Measurements from ENCODE around the gene SLAMF7. TPM values are rescaled to one million over a fixed set of nuclear protein-coding genes. Genes with fewer than 3 reads are reported as not detected.
A peak's percentile ranks its signal among the peaks of the same experiment; 100 is the strongest.

The SLAMF7 gene
- total and polyA plus RNA-seq, 5 experiments from 2014 or later = 3.8 to 102 (median 4.5) TPM

GRCh38 chr1:160761886-160762285 lies 22.8 kb downstream of the SLAMF7 start:
- Mint-ChIP-seq H3K9me3 (peaks cover 0 to 10% (median 0%) of the 10 kb centered on the region in 9 donors), H3K27me3 (no peaks in the 10 kb centered on the region), H3K4me3 (no peak overlapping the region), H3K27ac (no peak overlapping the region), H3K4me1 (peaks cover 4 to 15% (median 7%) of the 10 kb centered on the region in 4 donors), H3K36me3 (no peaks in the 10 kb centered on the region)
- POLR2A ChIA-PET = no interaction called here
- no peak for DNase-seq
- no peak for ATAC-seq

- Mint-ChIP-seq H3K4me1 (peaks cover 16 to 23% (median 21%) of the 10 kb centered on the region in 4 donors), H3K36me3 (no peaks in the 10 kb centered on the region), H3K27me3 (no peaks in the 10 kb centered on the region), H3K9me3 (peaks cover 0 to 10% (median 0%) of the 10 kb centered on the region in 9 donors), H3K4me3 (no peak overlapping the region), H3K27ac (no peak overlapping the region)
- ATAC-seq (no peak), DNase-seq (no peak)
- POLR2A ChIA-PET = interaction anchor here (0.5 kb wide), 1 partner anchor 206 kb away, joined by 4 read pairs; no protein-coding TSS in a partner anchor
Observed at GRCh38 chr1:160763993-160764392, 24.9 kb downstream of the SLAMF7 start.

- DNase-seq (peak in 1 of 10 donors; percentile 21), ATAC-seq (peak; percentile 35 to 50)
- no peaks in the 10 kb centered on the region for H3K27me3 Mint-ChIP-seq
- H3K9me3 Mint-ChIP-seq = no peaks in the 10 kb centered on the region
- peak overlapping the region; percentile 66 to 91 (median 82) for H3K4me3 Mint-ChIP-seq
- POLR2A ChIA-PET = interaction anchor here (0.6 to 1.7 kb wide), 16 partner anchors 12 to 398 kb away, joined by 3 to 11 read pairs (median 4); partner anchors contain the start of genes CD48 and LY9
- H3K4me1 Mint-ChIP-seq = peaks cover 16 to 23% (median 21%) of the 10 kb centered on the region in 4 donors
- no peaks in the 10 kb centered on the region for H3K36me3 Mint-ChIP-seq
- H3K27ac Mint-ChIP-seq = peak overlapping the region; percentile 90 to 97 (median 96)
Observed at GRCh38 chr1:160767395-160768294, 28.6 kb downstream of the SLAMF7 start.

GRCh38 chr1:160768295-160768657 lies 29.2 kb downstream of the SLAMF7 start:
- H3K27me3 Mint-ChIP-seq = no peaks in the 10 kb centered on the region

GRCh38 chr1:160772331-160772730 lies 33.3 kb downstream of the SLAMF7 start:
- POLR2A ChIA-PET = interaction anchor here (1.1 kb wide), 1 partner anchor 56 kb away, joined by 3 read pairs; no protein-coding TSS in a partner anchor
- Mint-ChIP-seq H3K4me3 (no peak overlapping the region), H3K4me1 (peaks cover 13 to 35% (median 20%) of the 10 kb centered on the region in 4 donors), H3K9me3 (no peaks in the 10 kb centered on the region), H3K36me3 (no peaks in the 10 kb centered on the region), H3K27ac (peak overlapping the region in 2 of 10 donors; percentile 55 to 68), H3K27me3 (no peaks in the 10 kb centered on the region)
- DNase-seq (no peak), ATAC-seq (no peak)

More at GRCh38 chr1:160768295-160768657, 29.2 kb downstream of the SLAMF7 start:
- ATAC-seq (peak; percentile 99), DNase-seq (peak; percentile 67 to 92 (median 83))
- POLR2A ChIA-PET = interaction anchor here (0.7 to 1.7 kb wide), 15 partner anchors 9 to 397 kb away, joined by 3 to 11 read pairs (median 4); partner anchors contain the start of genes CD48 and LY9
- H3K9me3 Mint-ChIP-seq = no peaks in the 10 kb centered on the region
- H3K27ac Mint-ChIP-seq = peak overlapping the region; percentile 90 to 97 (median 96)
- H3K4me1 Mint-ChIP-seq = peaks cover 16 to 23% (median 21%) of the 10 kb centered on the region in 4 donors
- H3K4me3 Mint-ChIP-seq = peak overlapping the region; percentile 66 to 91 (median 82)
- no peaks in the 10 kb centered on the region for H3K36me3 Mint-ChIP-seq

- no peaks in the 10 kb centered on the region for H3K27me3 Mint-ChIP-seq
- H3K4me3 Mint-ChIP-seq = no peak overlapping the region
- no peak overlapping the region for H3K27ac Mint-ChIP-seq
- ATAC-seq (no peak), DNase-seq (no peak)
- H3K9me3 Mint-ChIP-seq = no peaks in the 10 kb centered on the region
- no peaks in the 10 kb centered on the region for H3K36me3 Mint-ChIP-seq
- POLR2A ChIA-PET = interaction anchor here (1.1 kb wide), 1 partner anchor 55 kb away, joined by 3 read pairs; no protein-coding TSS in a partner anchor
- peaks cover 12 to 32% (median 16%) of the 10 kb centered on the region in 4 donors for H3K4me1 Mint-ChIP-seq
Observed at GRCh38 chr1:160773093-160773492, 34.0 kb downstream of the SLAMF7 start.

GRCh38 chr1:160774886-160775719 lies 36.1 kb downstream of the SLAMF7 start:
- H3K4me3 Mint-ChIP-seq = no peak overlapping the region

GRCh38 chr1:160776178-160776577 lies 37.1 kb downstream of the SLAMF7 start:
- Mint-ChIP-seq H3K27me3 (no peaks in the 10 kb centered on the region), H3K9me3 (no peaks in the 10 kb centered on the region), H3K36me3 (no peaks in the 10 kb centered on the region), H3K4me1 (peaks cover 10 to 30% (median 13%) of the 10 kb centered on the region in 4 donors), H3K27ac (peak overlapping the region in 3 of 10 donors; percentile 40 to 53 (median 43)), H3K4me3 (no peak overlapping the region)
- DNase-seq (no peak), ATAC-seq (peak in 1 of 2 donors; percentile 44)
- POLR2A ChIA-PET = interaction anchor here (1.2 to 2.5 kb wide), 3 partner anchors 21 to 56 kb away, joined by 3 to 10 read pairs (median 7); no protein-coding TSS in a partner anchor

More at GRCh38 chr1:160774886-160775719, 36.1 kb downstream of the SLAMF7 start:
- Mint-ChIP-seq H3K27ac (peak overlapping the region in 6 of 10 donors; percentile 4 to 64 (median 49)), H3K27me3 (no peaks in the 10 kb centered on the region), H3K9me3 (no peaks in the 10 kb centered on the region), H3K4me1 (peaks cover 10 to 29% (median 13%) of the 10 kb centered on the region in 4 donors), H3K36me3 (no peaks in the 10 kb centered on the region)
- ATAC-seq = no peak
- POLR2A ChIA-PET = interaction anchor here (1.2 to 2.5 kb wide), 2 partner anchors 22 to 55 kb away, joined by 3 to 10 read pairs; no protein-coding TSS in a partner anchor
- no peak for DNase-seq

GRCh38 chr1:160777486-160778089 lies 38.5 kb downstream of the SLAMF7 start:
- Mint-ChIP-seq H3K27me3 (no peaks in the 10 kb centered on the region), H3K4me1 (peaks cover 10 to 43% (median 15%) of the 10 kb centered on the region in 4 donors), H3K9me3 (no peaks in the 10 kb centered on the region), H3K27ac (peak overlapping the region in 4 of 10 donors; percentile 13 to 62 (median 31)), H3K4me3 (no peak overlapping the region), H3K36me3 (no peaks in the 10 kb centered on the region)
- POLR2A ChIA-PET = interaction anchor here (0.6 to 2.5 kb wide), 6 partner anchors 9 to 174 kb away, joined by 3 to 14 read pairs (median 5); partner anchors contain the start of gene LY9
- ATAC-seq (peak; percentile 77 to 80), DNase-seq (peak in 8 of 10 donors; percentile 26 to 75 (median 61))

GRCh38 chr1:160778976-160779375 lies 39.9 kb downstream of the SLAMF7 start:
- ATAC-seq (no peak), DNase-seq (no peak)
- Mint-ChIP-seq H3K4me3 (no peak overlapping the region), H3K9me3 (no peaks in the 10 kb centered on the region), H3K27ac (no peak overlapping the region), H3K36me3 (no peaks in the 10 kb centered on the region), H3K4me1 (peaks cover 12 to 46% (median 17%) of the 10 kb centered on the region in 4 donors), H3K27me3 (no peaks in the 10 kb centered on the region)
- POLR2A ChIA-PET = no interaction called here

- H3K27me3 Mint-ChIP-seq = no peaks in the 10 kb centered on the region
- DNase-seq = peak in 8 of 10 donors; percentile 19 to 68 (median 39)
- H3K9me3 Mint-ChIP-seq = no peaks in the 10 kb centered on the region
- peak; percentile 55 to 60 for ATAC-seq
- no peak overlapping the region for H3K27ac Mint-ChIP-seq
- H3K36me3 Mint-ChIP-seq = no peaks in the 10 kb centered on the region
- H3K4me1 Mint-ChIP-seq = peaks cover 10 to 44% (median 14%) of the 10 kb centered on the region in 4 donors
- POLR2A ChIA-PET = interaction anchor here (0.6 to 1.4 kb wide), 6 partner anchors 10 to 144 kb away, joined by 3 to 5 read pairs (median 3); partner anchors contain the start of gene LY9
- no peak overlapping the region for H3K4me3 Mint-ChIP-seq
Observed at GRCh38 chr1:160779626-160780397, 40.8 kb downstream of the SLAMF7 start.

Measured in naive thymus-derived CD8-positive, alpha-beta T cell (primary cell).